OCI-M1 (cell line): ENCODE data around the gene RAPGEF2.
A peak's percentile ranks its signal among the peaks of the same experiment; 100 is the strongest.
"Not testable (repeated sequence)": the region's sequence is repeated elsewhere in the genome, so short reads cannot be mapped to it uniquely, and the experiment has no call there.

Source experiments
- DNase-seq: peaks from one replicate; lab custom pipeline; 2025; lab: John Stamatoyannopoulos, UW

Gene RAPGEF2

GRCh38 chr4:159161436-159161835 lies 58.6 kb downstream of the RAPGEF2 start:
- DNase-seq, result not testable (repeated sequence)

- no peak for DNase-seq
Observed at GRCh38 chr4:159162576-159162975, 59.7 kb downstream of the RAPGEF2 start.

GRCh38 chr4:159163521-159163920 lies 60.6 kb downstream of the RAPGEF2 start:
- no peak for DNase-seq

GRCh38 chr4:159169404-159170302 lies 66.8 kb downstream of the RAPGEF2 start:
- no peak for DNase-seq

GRCh38 chr4:159171287-159171686 lies 68.4 kb downstream of the RAPGEF2 start:
- DNase-seq, result no peak

- DNase-seq, result no peak
Observed at GRCh38 chr4:159173886-159174285, 71.0 kb downstream of the RAPGEF2 start.

GRCh38 chr4:159174645-159175084 lies 71.8 kb downstream of the RAPGEF2 start:
- DNase-seq, result no peak

GRCh38 chr4:159175085-159175988 lies 72.5 kb downstream of the RAPGEF2 start:
- DNase-seq, result peak; percentile 93

- no peak for DNase-seq
Observed at GRCh38 chr4:159175989-159176375, 73.1 kb downstream of the RAPGEF2 start.

- peak; percentile 54 for DNase-seq
Observed at GRCh38 chr4:159177265-159178150, 74.6 kb downstream of the RAPGEF2 start.

GRCh38 chr4:159178151-159178546 lies 75.3 kb downstream of the RAPGEF2 start:
- DNase-seq, result peak; percentile 61

- DNase-seq, result no peak
Observed at GRCh38 chr4:159178979-159179969, 76.4 kb downstream of the RAPGEF2 start.

- DNase-seq, result not testable (repeated sequence)
Observed at GRCh38 chr4:159183885-159184605, 81.2 kb downstream of the RAPGEF2 start.

- peak; percentile 74 for DNase-seq
Observed at GRCh38 chr4:159185591-159186023, 82.7 kb downstream of the RAPGEF2 start.

- DNase-seq, result no peak
Observed at GRCh38 chr4:159188646-159189045, 85.8 kb downstream of the RAPGEF2 start.

GRCh38 chr4:159190651-159191050 lies 87.8 kb downstream of the RAPGEF2 start:
- DNase-seq, result peak; percentile 57

GRCh38 chr4:159191989-159192388 lies 89.1 kb downstream of the RAPGEF2 start:
- DNase-seq, result peak; percentile 85

GRCh38 chr4:159193046-159193620 lies 90.3 kb downstream of the RAPGEF2 start:
- peak; percentile 26 for DNase-seq

- peak; percentile 86 for DNase-seq
Observed at GRCh38 chr4:159195361-159195769, 92.5 kb downstream of the RAPGEF2 start.
